Gastroesophageal sphincter (tissue), 4 donors: Measurements from ENCODE around the gene ALDH1L1. TPM values are rescaled to one million over a fixed set of nuclear protein-coding genes. Genes with fewer than 3 reads are reported as not detected.
A peak's percentile ranks its signal among the peaks of the same experiment; 100 is the strongest.

Source experiments
- ATAC-seq: fragments of 150-250 bp; one replicate; pipeline ENCODE4 v1.9.1; 2016; ENCODE audit warnings: mild to moderate bottlenecking, moderate library complexity
- H3K27ac ChIP-seq, 4 donors: fragments of 200-600 bp; sonication (generic) in 3 of 4; 1 replicate in 3 of 4; 2 replicates in 1 of 4; pipeline ENCODE4 v1.5.1; 2016 to 2019
- H3K27me3 ChIP-seq: fragments of 200-600 bp; sonication (generic); one replicate; pipeline ENCODE4 v1.5.1; 2019
- H3K36me3 ChIP-seq, 2 donors: fragments of 200-600 bp; sonication (generic); one replicate each; pipeline ENCODE4 v1.5.1; 2019; ENCODE audit warnings: control low read depth in 1 of 2
- H3K4me1 ChIP-seq, 3 donors: fragments of 200-600 bp; sonication (generic); 1 replicate in 2 of 3; 2 replicates in 1 of 3; pipeline ENCODE4 v1.5.1; 2016 to 2019; ENCODE audit warnings: control low read depth in 2 of 3
- H3K4me3 ChIP-seq, 2 donors: fragments of 200-600 bp; sonication (generic); one replicate each; pipeline ENCODE4 v1.5.1; 2019; ENCODE audit warnings: mild to moderate bottlenecking in 1 of 2, moderate library complexity in 1 of 2
- H3K9me3 ChIP-seq, 3 donors: fragments of 200-600 bp; sonication (generic); one replicate each; pipeline ENCODE4 v1.5.1; 2017 to 2019; ENCODE audit warnings: control low read depth in 2 of 3
- CTCF ChIP-seq, 4 experiments: fragments of 200-600 bp in 2 of 4; fragments of 450-650 bp in 2 of 4; sonication (generic) in 1 of 4; IDR thresholded peaks; one replicate each; pipeline ENCODE4 v1.5.1; 2017 to 2019; ENCODE audit warnings: antibody characterized with exemption in 4 of 4, mild to moderate bottlenecking in 2 of 4, moderate library complexity in 2 of 4
- EP300 ChIP-seq: sonication (generic); formaldehyde crosslinking; IDR thresholded peaks from one replicate; pipeline ENCODE4 v1.6.1; 2017; ENCODE audit warnings: antibody characterized with exemption, mild to moderate bottlenecking
- POLR2A ChIP-seq, 2 donors: fragments of 450-650 bp; IDR thresholded peaks; one replicate each; pipeline ENCODE4 v1.6.1; 2017; ENCODE audit warnings: antibody characterized with exemption in 2 of 2, mild to moderate bottlenecking in 2 of 2, moderate library complexity in 1 of 2
- POLR2AphosphoS5 ChIP-seq: sonication (generic); formaldehyde crosslinking; IDR thresholded peaks from one replicate; pipeline ENCODE4 v1.6.1; 2017; ENCODE audit warnings: antibody characterized with exemption
- WGBS, 2 donors: methylation state at CpG; one replicate each; pipeline ENCODE4 v1.1.5; 2018; ENCODE audit warnings: low coverage in 1 of 2; 5-methylcytosine and 5-hydroxymethylcytosine counted together
- total RNA-seq, 4 donors: library from RNA; depleted of rRNA; stranded (reverse); fragments of >200 nt; gene quantifications; one replicate each; pipeline ENCODE4 v1.1.0, GENCODE V29; 2016

Gene ALDH1L1
- total RNA-seq, 4 donors from 2014 or later: 16.3 to 67.9 (median 38.7) TPM

GRCh38 chr3:126082362-126083137 is 97.8 kb downstream of the ALDH1L1 start:
- no peaks in the 10 kb centered on the region for H3K9me3 ChIP-seq
- H3K27me3 ChIP-seq: no peaks in the 10 kb centered on the region
- H3K4me3 ChIP-seq: peak overlapping the region in 1 of 2 donors; percentile 95
- H3K36me3 ChIP-seq: peaks cover 0 to 9% of the 10 kb centered on the region in 2 donors
- H3K4me1 ChIP-seq: peaks cover 0 to 26% (median 4%) of the 10 kb centered on the region in 3 donors
- peak overlapping the region in 3 of 4 donors; percentile 90 to 95 (median 90) for H3K27ac ChIP-seq
- ATAC-seq: no peak
- TF ChIP-seq EP300 (no peak), POLR2AphosphoS5 (no peak), CTCF (IDR thresholded peaks at IDR 0.05) (no peak), POLR2A (IDR thresholded peaks at IDR 0.05) (no peak)
- WGBS, 2 donors: 100% methylated on average over 2 of the region's 15 CpGs; no CpG with 5 or more reads in 1 of the 2 donors

GRCh38 chr3:126081618-126082361 is 98.6 kb downstream of the ALDH1L1 start:
- TF ChIP-seq POLR2A (IDR thresholded peaks at IDR 0.05) (no peak), CTCF (IDR thresholded peaks at IDR 0.05) (peak in 3 of 4 experiments; percentile 14 to 29 (median 16)), POLR2AphosphoS5 (no peak)
- ATAC-seq: no peak
- 70 to 80% methylated on average over 1 to 2 of the region's 9 CpGs for WGBS, 2 donors

GRCh38 chr3:126080970-126081369 is 99.4 kb downstream of the ALDH1L1 start:
- no peak for TF ChIP-seq POLR2A (IDR thresholded peaks at IDR 0.05)
- TF ChIP-seq POLR2AphosphoS5: no peak
- TF ChIP-seq CTCF (IDR thresholded peaks at IDR 0.05): no peak
- TF ChIP-seq EP300: no peak
- H3K9me3 ChIP-seq: no peaks in the 10 kb centered on the region
- H3K27ac ChIP-seq: no peak overlapping the region
- H3K27me3 ChIP-seq: no peaks in the 10 kb centered on the region
- H3K4me3 ChIP-seq: no peak overlapping the region
- H3K36me3 ChIP-seq: peaks cover 0 to 10% of the 10 kb centered on the region in 2 donors
- 90 to 100% methylated on average over 3 to 5 of the region's 5 CpGs for WGBS, 2 donors
- ATAC-seq: no peak
- peaks cover 0 to 26% (median 4%) of the 10 kb centered on the region in 3 donors for H3K4me1 ChIP-seq

More at GRCh38 chr3:126081618-126082361, 98.6 kb downstream of the ALDH1L1 start:
- Histone ChIP-seq H3K36me3 (peaks cover 0 to 10% of the 10 kb centered on the region in 2 donors), H3K27ac (peak overlapping the region in 1 of 4 donors; percentile 9), H3K4me1 (peaks cover 0 to 26% (median 4%) of the 10 kb centered on the region in 3 donors), H3K27me3 (no peaks in the 10 kb centered on the region), H3K9me3 (no peaks in the 10 kb centered on the region), H3K4me3 (no peak overlapping the region)

- no peak for ATAC-seq
- TF ChIP-seq POLR2A (IDR thresholded peaks at IDR 0.05) (no peak), POLR2AphosphoS5 (no peak), EP300 (no peak)
- WGBS, 2 donors: 84% methylated on average over 2 to 4 of the region's 4 CpGs
- Histone ChIP-seq H3K4me3 (no peak overlapping the region), H3K27me3 (no peaks in the 10 kb centered on the region), H3K4me1 (peaks cover 0 to 19% (median 4%) of the 10 kb centered on the region in 3 donors), H3K36me3 (peaks cover 0 to 10% of the 10 kb centered on the region in 2 donors), H3K9me3 (no peaks in the 10 kb centered on the region), H3K27ac (no peak overlapping the region)
Observed at GRCh38 chr3:126078866-126079265, 101.5 kb downstream of the ALDH1L1 start.

GRCh38 chr3:126077754-126078153 is 102.6 kb downstream of the ALDH1L1 start:
- Histone ChIP-seq H3K4me3 (no peak overlapping the region), H3K9me3 (no peaks in the 10 kb centered on the region), H3K27me3 (no peaks in the 10 kb centered on the region), H3K4me1 (peaks cover 0 to 12% (median 0%) of the 10 kb centered on the region in 3 donors), H3K27ac (no peak overlapping the region), H3K36me3 (peaks cover 0 to 14% of the 10 kb centered on the region in 2 donors)
- TF ChIP-seq EP300 (no peak), CTCF (IDR thresholded peaks at IDR 0.05) (no peak), POLR2AphosphoS5 (no peak), POLR2A (IDR thresholded peaks at IDR 0.05) (no peak)
- 100% methylated on average over 1 of the region's 11 CpGs; no CpG with 5 or more reads in 1 of the 2 donors for WGBS, 2 donors
- ATAC-seq: no peak
